Right renal pelvis (tissue), 4 donors: ENCODE data around the gene PDE5A. TPM values are rescaled to one million over a fixed set of nuclear protein-coding genes. Genes with fewer than 3 reads are reported as not detected.

Experiments
- DNase-seq, 4 donors: peaks; one replicate each; pipeline ENCODE4 v3.0.0-alpha.2; 2013; ENCODE audit warnings: low read depth in 4 of 4, low spot score in 3 of 4, missing footprints in 1 of 4
- polyA plus RNA-seq, 4 donors: library from polyadenylated mRNA; unstranded; fragments of 120-200 nt; gene quantifications; one replicate each; pipeline ENCODE4 v1.2.1, GENCODE V29; 2013; ENCODE audit not compliant: insufficient read length in 4 of 4

Gene PDE5A
- polyA plus RNA-seq, 4 donors = 40.5 to 54.4 (median 50.2) TPM

DNA sequence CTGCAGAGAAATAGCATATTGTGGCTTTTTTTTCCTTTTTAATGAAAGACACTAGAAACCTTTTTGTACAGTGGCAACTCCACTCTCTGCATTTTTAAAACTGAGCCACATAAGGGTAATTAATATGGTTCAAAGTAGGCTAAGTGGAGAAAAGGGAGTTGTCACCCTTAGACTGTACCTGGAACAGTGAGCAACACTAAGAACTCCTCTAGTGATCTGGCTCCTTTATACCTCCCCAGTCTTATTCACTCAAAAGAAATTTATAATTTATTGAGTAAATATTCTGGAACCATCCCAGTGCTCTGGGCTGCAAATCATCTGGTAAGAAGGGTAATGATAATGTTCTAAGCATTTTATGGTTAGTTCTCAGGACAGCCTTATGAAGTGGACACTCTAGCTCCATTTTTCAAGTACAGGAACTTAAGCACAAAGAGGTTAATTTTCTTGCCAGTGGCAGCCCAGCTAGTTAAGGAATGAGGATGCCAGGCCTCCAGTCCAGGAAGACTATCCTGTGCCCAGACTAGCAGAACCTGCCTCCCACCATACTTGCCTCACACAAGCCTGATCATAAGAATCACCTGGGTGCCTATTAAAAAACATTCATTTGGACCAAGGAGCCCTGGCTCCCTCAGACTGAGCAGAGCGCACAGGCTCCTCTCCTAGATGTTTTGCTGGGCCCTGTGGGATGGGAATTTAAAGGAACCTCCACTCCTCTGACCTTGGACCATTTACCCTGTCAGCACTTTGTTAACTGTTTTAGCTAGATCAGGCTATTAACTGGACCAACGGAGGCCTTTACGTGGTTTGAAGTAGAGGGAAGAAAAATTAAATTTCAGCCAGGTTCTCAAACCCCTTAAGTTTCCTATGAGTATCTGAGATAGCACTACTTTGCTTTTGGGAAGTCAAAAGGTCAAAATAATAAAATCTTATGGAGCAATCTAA is 102.6 kb downstream of the PDE5A start:
- DNase-seq = no peak

DNA sequence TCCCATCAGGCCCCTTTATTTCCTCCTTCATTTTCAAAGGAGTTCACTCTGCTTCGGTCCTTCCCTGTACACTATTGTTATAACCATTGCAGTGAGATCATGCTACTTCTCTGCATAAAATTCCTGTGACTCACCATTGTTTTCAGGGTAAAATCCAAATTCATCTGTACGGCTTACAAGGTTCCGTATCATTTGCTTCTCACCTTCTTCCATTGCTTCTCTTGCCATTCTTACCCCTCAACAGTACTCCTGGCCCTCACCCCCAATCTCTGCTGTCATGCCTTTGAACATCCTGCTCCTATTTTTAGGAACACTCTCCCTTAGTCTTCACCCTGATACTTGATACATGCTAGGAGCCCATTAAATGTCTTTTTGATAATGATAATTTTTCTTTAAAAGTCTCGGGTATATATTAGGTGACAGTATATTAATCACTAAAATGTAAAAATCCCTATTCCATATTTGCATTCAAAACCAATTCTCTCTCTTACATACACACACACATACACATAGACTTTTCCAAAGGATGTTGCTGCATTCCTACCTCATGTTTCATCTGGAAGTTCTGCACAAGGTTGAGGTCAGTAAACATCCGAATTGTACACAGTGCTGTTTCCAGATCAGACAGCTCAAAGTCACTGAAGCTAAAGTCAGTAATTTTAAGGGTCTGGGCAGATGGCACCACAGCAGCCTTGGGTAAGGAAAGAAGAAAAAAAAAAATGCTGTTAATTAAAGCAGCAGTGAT is 103.4 kb downstream of the PDE5A start:
- no peak for DNase-seq

DNA sequence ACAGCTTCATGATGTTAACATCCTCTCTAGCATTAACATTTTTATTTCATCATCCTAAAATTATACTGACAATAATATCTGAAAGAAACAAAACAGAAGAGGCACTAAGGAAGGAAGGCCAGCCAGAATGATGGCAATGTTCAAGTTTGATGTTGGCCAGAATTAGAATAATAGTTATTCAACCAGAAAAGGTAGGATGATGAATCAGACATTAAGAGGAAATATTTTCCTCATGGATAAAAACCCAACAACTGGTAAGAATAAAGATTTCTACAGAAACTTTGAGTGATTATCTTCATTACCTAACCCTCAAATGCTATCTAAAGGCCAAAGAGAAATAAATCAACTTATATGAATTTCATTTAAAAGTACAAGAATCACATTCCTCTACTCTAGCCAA is 105.2 kb downstream of the PDE5A start:
- DNase-seq = no peak

DNA sequence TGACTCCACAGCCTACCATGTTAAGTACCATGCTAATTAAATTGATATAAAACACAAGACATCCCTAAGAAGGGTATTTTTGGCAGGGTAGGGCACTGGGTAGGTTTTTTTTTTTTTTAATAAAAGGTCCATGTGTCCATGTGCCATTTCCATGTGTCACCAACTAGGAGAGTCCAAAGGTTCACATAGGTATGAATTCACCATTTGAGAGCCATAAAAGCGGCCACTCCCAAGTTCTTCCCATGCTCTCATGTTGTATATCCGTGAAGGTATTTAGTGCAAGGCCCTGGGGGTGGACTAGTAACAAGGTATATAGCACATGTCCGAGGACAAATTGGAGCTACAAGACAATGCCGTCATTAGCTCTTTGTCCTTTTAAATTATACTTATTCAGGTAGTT is 107.3 kb downstream of the PDE5A start:
- DNase-seq = no peak

DNA sequence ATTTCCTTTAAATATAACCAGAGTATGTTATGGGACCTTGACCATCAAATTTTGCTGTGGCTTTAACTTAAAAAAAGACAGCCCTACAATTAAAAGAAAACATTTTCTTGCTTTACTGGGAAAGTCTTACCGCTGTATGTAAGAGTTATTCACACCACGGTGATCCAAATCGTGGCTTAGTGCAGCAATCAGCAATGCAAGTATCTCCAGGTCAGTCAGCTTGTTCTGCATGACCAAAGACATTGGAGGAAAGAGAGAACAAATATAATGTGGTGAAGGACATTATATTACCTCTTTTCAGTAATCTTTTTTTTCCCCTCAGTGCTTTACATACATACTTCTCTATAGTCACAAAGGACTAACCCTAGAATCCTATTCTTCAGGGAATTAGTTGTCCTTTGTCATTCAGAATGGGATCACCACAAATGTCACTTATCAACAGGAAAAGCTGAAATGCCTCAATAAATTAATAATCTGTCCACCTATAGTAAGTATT is 109.6 kb downstream of the PDE5A start:
- no peak for DNase-seq

DNA sequence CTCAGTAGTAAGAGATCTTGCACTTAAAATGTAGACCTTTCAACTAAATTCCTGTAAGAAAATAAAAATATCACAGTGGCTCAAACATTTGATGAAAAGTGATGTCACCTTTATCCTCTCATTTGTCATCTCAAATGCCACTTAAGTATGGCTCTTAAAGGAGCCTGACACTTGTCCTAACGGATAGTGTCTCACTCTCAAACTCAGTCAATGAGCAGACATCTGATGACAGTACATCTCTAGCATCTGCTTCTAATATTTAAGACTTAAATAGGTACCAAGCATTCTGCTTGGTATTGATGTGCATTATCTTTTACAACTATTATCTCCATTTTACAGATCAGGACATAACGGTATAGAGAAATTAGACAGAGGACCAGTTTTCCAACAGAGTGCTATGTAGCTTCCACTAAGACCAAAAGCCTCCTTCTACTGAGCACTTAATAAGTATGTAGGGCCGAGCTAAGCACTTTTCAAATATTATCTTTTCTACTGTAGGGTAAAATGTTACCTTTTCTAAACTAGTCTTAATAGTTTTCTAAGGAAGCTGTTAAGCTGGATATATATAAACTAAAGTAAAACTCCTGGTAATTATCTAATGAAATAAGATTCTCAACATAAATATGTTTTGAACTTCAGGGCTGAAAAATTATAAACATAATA is 110.2 kb downstream of the PDE5A start:
- DNase-seq = no peak

DNA sequence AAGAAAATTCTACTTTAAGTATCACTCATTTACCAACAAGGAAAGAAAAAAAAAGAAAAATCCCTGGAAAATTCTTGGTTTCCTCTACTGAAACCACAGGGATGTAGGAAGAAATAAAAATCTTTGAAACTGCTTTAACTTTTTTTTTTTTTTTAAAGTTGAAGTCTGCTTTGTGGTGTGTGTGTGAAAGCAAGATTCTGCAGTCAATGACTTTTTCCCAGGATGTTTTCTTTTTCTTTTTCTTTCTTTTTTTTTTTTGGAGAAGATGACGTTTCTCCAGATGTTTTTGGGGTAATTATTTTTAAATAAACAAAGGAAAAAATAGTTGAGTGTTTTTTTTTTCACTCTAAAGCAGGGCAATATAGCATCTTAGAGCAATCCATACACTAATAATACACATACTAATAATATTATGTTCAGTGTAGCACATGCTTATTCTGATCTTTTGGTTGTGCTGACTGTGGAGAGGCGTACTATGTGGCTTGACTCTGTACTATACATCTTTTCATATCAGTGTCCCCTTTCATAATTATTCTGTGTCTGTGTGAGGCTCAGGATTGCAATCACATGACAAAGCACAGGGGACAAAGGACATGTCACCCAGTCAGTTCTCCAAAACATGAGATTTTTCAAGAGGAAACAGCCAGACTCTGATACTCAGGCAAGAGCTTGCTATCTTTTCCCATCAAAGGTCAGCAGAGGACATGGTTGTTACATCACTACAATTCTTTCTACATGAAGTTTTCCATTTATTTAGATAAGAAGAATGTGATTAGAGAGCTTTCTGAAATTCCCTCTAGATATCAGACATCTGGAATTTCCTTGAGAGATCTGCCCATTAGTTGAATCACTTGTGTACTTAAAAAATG is 111.0 kb downstream of the PDE5A start:
- no peak for DNase-seq

DNA sequence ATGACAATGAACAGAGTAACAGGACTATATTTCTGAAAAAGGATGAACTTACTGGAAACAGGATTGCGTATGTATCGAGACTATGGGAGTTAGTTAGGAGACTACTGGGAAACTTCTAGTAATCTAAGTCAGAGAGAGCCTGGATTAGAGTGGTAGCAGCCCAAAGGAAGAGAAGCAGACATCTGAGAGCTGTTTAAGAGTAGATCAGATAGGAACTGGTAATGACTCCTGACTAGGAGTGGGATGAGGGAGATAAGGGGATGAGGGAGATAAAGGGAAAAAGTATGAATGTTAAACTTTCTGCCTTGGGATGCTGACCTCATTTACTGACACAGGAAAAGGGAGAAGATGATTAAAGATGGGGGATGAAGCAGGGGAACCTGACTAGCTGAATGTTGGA is 116.2 kb downstream of the PDE5A start:
- no peak for DNase-seq

DNA sequence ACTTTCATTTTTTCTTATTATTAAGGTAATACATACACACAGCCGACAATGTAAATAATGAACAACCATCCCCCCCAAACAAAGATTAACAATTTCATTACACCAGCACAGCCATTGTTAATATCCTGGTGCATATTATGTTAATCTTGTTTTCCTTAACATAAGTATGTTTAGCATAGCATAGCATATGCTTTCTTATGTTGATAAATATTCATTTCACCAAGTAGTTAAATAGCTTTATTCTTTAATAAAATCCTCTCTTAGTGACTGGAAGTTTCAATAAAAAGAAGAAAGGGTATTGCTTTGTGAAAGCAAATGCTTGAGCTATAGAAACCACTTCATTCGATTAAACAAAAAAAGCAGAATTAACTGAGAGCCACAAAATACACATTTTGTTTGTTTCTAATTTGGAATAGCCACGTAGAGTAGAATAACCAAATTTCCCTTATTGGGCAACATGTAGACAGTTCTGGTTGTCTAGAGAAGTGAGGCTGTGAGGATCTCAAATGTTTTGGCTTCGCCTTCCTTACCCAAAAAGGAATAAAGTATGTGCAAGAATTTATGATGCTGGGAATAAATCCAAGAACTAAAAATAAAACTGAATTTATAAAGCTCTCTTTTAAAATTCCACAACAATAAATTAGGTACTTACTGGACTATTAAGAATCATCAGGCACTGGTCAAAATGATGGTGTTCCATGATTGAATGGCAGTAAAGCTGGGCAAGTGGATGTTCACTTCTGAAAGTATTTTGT is 118.0 kb downstream of the PDE5A start:
- DNase-seq = no peak

DNA sequence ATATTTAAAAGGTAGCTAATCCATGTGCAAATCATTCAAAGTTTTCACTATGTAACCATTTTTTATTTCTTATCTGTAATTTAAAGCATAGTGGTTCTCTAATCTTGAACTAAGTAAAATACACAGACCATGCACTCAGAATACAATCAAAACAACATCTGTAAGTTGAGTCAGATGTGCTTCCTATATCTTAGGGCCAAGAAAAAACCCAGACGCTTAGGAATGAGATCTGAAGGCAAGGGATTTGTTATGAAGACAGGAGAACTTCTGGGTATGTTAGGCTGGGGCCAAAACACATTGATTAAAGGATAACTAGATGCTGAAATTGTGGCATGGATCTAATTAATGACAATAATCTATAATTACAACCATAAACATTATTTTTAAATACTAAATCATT is 120.3 kb downstream of the PDE5A start:
- DNase-seq = no peak

DNA sequence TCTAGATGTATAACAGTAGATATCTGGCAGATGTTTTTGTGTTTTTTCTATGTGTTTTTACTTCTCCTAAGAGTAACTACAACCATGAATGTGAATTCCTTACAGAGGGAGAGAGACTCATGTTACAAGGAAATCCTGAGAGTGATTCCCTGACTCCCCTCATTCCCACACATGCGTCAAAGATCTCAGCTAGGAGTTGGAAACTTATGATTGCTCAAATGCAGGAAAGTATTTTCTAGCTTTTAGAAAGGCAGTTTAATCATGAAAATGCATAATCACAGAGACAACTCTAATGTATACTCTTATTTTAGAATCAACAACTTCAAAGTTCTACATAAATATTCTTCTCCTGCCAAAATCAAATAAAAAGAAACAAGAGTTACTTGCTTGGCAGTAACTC is 121.8 kb downstream of the PDE5A start:
- peak in 1 of 4 donors; percentile 25 for DNase-seq

DNA sequence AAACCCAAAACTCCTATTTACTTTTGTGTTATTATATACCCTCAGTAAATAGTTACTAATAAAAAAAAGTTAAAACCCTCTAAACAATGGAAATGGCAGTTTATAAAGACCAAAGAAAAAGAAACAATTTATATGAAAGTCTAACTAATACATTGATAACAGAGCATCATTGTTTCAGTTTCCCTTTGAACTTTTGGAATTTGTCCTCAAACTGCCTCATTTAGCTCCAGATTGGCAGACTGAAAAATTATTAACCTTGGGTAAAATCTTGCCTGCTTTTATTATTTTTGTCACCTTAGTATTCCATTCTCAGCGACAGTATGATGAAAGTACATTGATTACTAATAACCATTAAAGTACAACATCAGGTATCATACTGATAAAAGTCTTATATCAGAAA is 124.0 kb downstream of the PDE5A start:
- no peak for DNase-seq

DNA sequence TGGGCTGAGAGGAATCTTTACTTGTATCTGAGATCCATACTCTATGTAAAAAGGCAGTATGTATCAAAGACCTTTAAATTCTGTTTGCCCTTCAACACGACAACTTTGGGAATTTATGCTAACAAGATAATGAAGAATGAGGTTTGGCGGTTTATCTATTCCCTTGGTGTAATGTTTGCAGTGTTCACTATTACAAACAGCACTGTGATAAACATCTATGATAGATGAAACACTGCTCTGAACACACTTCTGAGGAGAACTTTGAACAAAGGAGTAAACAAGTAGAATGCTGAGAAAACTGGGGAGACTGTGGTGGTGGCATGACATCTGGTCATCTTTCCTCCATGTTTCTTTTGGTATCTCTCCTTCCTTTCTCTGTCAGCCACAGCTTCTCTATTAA is 126.9 kb downstream of the PDE5A start:
- no peak for DNase-seq

DNA sequence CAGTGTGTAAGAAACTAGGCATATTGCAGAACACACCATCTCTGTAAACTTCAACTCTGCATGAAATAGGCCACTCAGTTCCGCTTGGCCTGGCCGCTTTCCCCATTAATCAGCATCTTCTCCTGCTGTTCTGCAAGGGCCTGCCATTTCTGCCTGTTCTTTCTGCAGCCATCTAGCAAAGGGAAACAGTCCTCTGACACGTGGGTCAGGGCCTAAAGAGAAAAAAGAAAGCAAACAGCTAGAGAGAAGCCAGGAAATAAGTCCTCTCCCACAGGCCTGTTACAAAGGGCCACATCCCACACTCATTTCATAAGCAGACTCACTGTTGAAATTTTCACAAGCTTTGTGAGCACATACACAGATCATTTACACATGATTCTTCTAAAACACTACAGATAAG is 130.1 kb downstream of the PDE5A start:
- peak in 2 of 4 donors; percentile 35 to 37 for DNase-seq

DNA sequence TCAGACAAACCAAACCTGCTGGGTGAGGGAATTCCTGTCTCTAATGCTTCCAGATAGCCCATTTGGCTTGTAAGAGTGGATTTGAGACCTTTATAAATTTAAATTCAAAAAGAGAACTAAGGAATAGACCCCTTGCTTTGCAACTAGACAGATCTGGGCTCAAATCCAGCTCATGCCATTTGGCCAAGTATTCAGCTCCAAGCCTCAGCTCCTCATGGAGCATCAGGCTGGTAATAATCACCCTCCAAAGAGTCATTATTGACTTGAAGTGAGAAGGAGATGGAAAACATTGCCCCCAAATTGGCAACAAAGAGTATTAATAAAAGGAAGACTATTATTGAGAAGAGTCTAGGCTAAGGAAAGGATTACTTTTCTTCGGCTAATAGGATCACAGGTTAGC is 134.7 kb downstream of the PDE5A start:
- DNase-seq = no peak

DNA sequence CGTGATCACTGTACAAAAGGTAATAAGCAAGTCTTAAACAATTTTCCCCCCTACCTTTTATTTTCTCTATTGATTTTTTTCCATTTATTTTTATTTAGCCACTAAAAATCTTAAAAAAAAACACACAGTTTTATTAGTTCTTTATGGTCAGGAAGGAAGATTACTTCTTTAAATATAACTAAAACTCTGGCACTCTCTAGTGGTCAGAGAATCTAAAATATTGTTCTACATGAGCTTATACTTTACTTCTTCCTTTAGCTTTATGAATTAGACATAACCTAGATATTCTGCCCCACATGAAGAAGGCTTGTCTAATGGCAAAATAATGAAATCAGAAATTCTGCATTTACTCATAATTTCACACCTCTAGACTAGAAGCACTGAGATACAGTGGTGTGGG is 135.2 kb downstream of the PDE5A start:
- DNase-seq = no peak

DNA sequence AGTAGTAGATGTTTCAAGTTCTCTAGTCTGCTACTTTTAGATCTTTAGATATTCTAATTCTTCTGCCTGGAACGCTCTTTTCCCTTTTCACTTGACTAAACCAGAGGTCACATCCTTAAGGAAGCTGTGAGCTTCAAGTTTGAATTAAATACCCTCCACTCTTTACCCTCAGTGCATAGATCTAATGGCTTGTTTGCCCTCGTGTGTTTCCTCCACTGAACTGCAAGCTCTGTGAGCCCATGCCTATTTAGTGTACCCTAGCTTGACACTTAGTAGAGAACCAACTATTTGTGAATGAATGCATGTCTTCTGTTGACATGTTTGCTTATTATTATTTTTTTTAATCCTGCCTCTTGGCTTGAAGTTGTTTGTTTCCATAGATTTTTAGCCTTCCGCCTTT is 138.3 kb downstream of the PDE5A start:
- DNase-seq = no peak

DNA sequence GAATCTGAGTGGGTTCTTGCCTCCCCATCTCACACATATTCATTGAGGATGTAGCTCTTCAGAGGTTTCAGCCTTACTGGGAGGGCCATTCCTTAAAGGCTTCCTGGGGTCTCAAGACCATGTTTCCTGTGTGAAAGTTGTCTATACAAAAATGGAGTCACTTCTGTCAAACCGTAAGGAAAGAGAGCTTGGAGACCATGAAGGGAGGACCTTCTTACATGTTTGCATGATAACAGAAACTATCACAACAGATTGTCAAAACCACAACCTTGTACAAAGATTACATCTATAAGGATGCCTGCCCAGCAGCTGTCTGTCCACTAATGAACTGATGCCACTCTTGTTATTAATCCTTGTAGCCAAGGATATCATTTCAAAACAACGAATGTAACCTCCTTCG is 139.3 kb downstream of the PDE5A start:
- DNase-seq = no peak

DNA sequence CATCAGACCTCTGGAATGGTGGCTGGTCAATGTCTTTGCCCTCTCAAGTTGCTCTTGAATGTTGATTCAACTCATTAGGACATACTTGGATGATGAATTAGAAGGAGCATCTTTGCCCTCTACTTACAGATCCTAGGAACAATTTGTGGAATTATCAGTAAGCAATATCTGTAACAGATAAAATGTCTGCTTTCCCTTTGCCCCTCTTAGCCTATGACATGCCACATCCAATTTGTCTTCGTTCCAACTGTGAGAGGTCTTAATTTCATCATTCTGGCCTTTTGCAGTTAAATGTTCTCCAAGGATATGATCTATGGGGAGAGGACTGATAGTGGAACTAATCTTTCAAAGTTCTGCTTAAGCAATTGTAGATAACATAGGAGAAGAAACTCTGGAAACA is 148.3 kb downstream of the PDE5A start:
- no peak for DNase-seq

DNA sequence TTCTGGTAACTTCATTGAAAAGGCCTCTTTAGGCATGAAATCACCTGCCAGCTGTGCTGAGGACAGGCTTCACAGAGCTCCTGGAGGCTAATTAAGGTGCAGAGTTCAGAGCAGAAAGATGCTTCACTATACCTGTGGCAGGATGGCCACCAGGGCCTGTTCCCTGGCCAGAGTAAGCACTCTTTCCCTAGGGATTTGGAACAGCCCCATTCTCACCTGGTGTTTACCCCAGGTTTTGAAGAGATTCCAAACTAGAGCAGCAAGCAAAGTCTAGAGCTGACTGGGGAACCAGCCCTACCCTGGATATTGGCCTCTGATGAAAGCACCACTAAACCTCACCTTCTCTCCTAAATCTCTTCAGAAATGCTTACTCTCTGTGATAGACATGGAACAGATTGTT is 148.8 kb downstream of the PDE5A start:
- DNase-seq = no peak
